NB4 (cell line): ENCODE results near the gene MGAT3.

Experiments used
- DNase-seq: peaks from one replicate; pipeline ENCODE4 v3.0.0; 2010; ENCODE audit warnings: low read depth
- H3K4me3 ChIP-seq: one replicate; pipeline ENCODE4 v1.5.1; 2011; ENCODE audit warnings: mild to moderate bottlenecking, low read depth, low read length, moderate library complexity
- MYC ChIP-seq: IDR thresholded peaks from 2 replicates; pipeline ENCODE4 v1.6.1; 2011; ENCODE audit warnings: low read depth, low read length
- POLR2A ChIP-seq: IDR thresholded peaks from 2 replicates; pipeline ENCODE4 v1.6.1; 2011; ENCODE audit warnings: mild to moderate bottlenecking; ENCODE audit not compliant: insufficient read length; ENCODE audit errors: extremely low read depth
- TF ChIP-seq, protein P1 (sequence below): IDR thresholded peaks from one replicate; pipeline ENCODE4 v1.5.1; 2012; ENCODE audit warnings: low read depth, low read length
- TF ChIP-seq, protein P2 (sequence below): IDR thresholded peaks from 2 replicates; pipeline ENCODE4 v1.6.1; 2011; ENCODE audit warnings: low read depth, low read length

Gene MGAT3

DNA sequence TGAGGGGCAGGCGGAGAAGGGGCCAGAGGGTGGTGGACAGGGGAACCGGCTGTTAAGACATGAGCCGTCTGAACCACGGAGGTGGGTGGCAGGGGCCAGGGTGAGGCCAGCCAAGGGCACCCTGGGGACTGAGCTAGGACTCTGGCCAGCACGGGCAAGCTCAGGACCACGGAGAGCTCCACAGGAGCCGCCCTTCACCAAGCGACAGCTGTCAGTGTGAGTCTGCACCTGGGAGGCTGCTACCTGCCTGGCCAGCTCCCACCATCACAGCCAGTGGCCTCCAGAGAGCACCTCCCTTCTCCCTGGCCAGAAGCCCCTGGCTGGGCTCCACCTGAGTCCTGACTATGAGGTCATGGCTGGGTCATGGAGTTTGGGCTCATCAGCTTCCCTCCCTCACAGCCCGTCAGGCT, 21.6 kb downstream of the MGAT3 start:
- TF ChIP-seq MYC = no peak
- TF ChIP-seq POLR2A = no peak
- TF ChIP-seq, protein P1, sequence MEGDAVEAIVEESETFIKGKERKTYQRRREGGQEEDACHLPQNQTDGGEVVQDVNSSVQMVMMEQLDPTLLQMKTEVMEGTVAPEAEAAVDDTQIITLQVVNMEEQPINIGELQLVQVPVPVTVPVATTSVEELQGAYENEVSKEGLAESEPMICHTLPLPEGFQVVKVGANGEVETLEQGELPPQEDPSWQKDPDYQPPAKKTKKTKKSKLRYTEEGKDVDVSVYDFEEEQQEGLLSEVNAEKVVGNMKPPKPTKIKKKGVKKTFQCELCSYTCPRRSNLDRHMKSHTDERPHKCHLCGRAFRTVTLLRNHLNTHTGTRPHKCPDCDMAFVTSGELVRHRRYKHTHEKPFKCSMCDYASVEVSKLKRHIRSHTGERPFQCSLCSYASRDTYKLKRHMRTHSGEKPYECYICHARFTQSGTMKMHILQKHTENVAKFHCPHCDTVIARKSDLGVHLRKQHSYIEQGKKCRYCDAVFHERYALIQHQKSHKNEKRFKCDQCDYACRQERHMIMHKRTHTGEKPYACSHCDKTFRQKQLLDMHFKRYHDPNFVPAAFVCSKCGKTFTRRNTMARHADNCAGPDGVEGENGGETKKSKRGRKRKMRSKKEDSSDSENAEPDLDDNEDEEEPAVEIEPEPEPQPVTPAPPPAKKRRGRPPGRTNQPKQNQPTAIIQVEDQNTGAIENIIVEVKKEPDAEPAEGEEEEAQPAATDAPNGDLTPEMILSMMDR = no peak
- TF ChIP-seq, protein P2, sequence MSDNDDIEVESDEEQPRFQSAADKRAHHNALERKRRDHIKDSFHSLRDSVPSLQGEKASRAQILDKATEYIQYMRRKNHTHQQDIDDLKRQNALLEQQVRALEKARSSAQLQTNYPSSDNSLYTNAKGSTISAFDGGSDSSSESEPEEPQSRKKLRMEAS = no peak
- DNase-seq = peak; percentile 42
- no peak overlapping the region for H3K4me3 ChIP-seq

DNA sequence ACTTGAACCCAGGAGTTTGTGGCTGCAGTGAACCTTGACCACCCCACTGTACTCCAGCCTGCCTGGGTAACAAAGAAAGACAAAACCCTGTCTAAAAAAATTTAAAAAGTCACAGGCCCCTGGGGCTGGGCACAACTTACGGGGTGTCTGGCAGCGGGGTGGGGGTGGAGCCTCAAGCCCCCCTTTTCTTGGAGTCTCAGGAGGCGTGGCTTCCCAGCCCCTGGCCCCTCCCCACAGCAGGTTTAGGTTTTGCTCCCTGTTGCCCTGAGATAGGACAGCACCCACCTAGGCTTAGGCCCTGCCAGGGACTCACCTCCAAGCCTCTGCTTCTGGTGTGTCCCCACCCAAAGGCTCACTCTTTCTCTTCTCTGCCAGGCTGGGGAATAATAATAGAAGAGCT, 22.4 kb downstream of the MGAT3 start:
- TF ChIP-seq, protein P1 = no peak
- TF ChIP-seq MYC = no peak
- no peak overlapping the region for H3K4me3 ChIP-seq
- DNase-seq = no peak

DNA sequence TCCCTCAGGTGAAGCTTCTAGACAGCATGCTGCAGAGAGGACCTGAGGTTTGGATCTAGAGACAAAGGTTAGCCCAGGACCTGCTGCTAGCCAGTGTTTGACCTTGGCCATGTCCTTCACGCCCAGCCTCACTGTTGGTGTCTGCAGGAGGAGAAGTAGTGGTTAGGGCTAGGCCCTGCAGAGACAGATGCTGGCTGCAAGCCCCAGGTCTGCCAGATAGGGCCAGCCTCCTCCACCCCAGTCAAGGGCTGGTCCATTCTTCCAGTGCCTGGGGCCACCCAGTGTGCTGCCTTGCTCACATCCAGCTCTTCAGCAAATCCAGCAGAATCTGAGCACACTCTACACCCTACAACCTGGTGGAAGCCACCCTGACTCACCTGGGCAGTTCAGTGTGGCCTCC, 23.7 kb downstream of the MGAT3 start:
- no peak for DNase-seq
- TF ChIP-seq MYC (no peak), POLR2A (no peak)
- TF ChIP-seq, protein P2 = no peak
- TF ChIP-seq, protein P1 = no peak
- H3K4me3 ChIP-seq = no peak overlapping the region

DNA sequence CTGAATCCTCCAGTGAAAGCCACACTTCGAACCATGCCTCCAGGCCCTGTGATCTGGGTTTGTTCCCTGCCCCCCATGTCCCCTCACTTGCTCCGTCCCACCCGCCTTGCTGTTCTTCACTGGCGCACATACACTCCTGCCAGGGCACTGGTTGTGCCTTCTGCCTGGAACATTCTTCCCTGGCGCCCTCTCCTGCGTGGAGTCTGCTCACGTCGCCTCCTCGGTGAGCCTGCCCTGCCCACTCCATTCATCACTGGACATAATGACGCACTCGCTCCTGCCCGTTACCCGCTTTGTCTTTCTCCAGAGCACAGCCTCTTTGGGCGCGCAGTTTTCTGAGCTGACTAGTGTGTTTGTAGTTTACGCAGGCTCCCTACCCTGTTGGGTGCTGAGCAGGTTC, 24.2 kb downstream of the MGAT3 start:
- DNase-seq = no peak
- H3K4me3 ChIP-seq = no peak overlapping the region
- TF ChIP-seq, protein P1 = no peak
- TF ChIP-seq POLR2A (no peak), MYC (no peak)
- TF ChIP-seq, protein P2 = no peak

DNA sequence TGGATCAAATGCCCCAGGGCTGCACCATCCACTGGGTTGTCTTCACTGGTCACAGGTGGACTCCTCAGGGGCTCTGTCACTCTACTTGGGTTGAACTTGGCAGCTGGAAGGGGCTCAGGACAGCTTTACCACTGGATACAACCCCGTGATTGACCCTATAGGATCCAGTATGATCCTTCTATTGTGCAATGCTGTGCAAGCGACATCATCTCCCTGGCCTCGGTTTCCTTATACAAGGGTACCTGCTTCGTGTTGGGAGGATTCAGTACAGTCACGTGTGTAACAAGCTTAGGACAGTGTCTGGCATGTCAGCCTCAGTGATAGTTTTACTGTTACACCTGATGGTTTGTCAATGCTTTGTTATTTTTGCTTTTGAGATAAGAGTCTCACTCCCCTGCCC, 24.8 kb downstream of the MGAT3 start:
- no peak for TF ChIP-seq MYC
- TF ChIP-seq, protein P1 = no peak
- TF ChIP-seq, protein P2 = no peak
- TF ChIP-seq POLR2A = no peak
- no peak for DNase-seq
- no peak overlapping the region for H3K4me3 ChIP-seq

DNA sequence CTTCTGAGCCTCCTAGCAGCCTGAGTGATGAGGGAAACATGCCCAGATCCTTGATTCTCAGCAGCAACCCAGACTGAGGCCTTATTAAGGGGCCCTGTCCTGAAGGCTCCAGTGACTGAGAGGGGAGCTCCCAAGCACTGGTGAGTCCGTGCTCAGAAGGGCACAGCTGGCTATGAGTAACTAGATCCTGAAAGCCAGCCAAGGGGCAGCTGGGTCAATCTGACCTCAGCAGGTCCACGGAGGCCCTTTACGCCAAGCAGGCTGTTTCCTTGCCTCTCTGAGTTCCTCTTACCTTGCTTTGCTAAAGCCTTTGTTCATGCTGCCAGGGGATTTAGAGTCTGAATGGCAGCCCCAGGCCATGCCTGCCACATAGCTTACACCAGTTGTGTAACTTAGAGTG, 26.0 kb downstream of the MGAT3 start:
- H3K4me3 ChIP-seq = no peak overlapping the region
- TF ChIP-seq, protein P1 = no peak
- TF ChIP-seq POLR2A (no peak), MYC (no peak)
- TF ChIP-seq, protein P2 = no peak

More for the DNA sequence above, 26.0 kb downstream of the MGAT3 start:
- DNase-seq = no peak
